K562 (cell line): Measurements from ENCODE around the gene ARSI. TPM values are rescaled to one million over a fixed set of nuclear protein-coding genes. Genes with fewer than 3 reads are reported as not detected.

Source experiments
- ATAC-seq: fragments of 200-7000 bp; cut with Tn5 transposase; 3 replicates; pipeline ENCODE4 v1.9.1; 2020; ENCODE audit warnings: moderate library complexity
- BruUV-seq: library from RNA; stranded (reverse); fragments of 400-500 nt; replicated peaks from 2 replicates; lab custom pipeline; 2021; lab: Mats Ljungman, UMichigan
- CTCF ChIA-PET: fragments of 300-600 bp; formaldehyde crosslinking; extraction: SDS; loops from one replicate; lab custom pipeline; 2021; ENCODE audit warnings: low intra/inter-chr PET ratio; lab: Yijun Ruan, JAX
- POLR2A ChIA-PET: fragments of 300-600, 350-650 bp; sonication (Branson Sonifier 250); formaldehyde crosslinking; extraction: SDS; loops from one replicate; lab custom pipeline; 2021; ENCODE audit warnings: antibody characterized with exemption, inconsistent platforms; lab: Yijun Ruan, JAX
- DNase-seq, 4 experiments: peaks; one replicate each; pipeline versions ENCODE4 v3.0.0 to v3.0.0-alpha.2; 2011 to 2018; ENCODE audit warnings: low spot score in 3 of 4, mixed read lengths in 3 of 4; ENCODE audit errors: extremely low read depth in 1 of 4
- FAIRE-seq: peaks from 2 replicates; lab custom pipeline; 2011; peaks lifted over from hg19 to GRCh38; lab: Jason Lieb, UNC
- H2AFZ ChIP-seq: 2 replicates; pipeline ENCODE4 v1.6.0; 2011; ENCODE audit warnings: low read depth, low read length, control low read depth, inconsistent platforms
- H3K27ac ChIP-seq: fragments of 200-600 bp; 3 replicates; pipeline ENCODE4 v1.8.0; 2011; ENCODE audit warnings: low read depth, mild to moderate bottlenecking, control low read depth, inconsistent platforms, low read length, moderate library complexity, mixed read lengths; ENCODE audit errors: extremely low read depth
- H3K27me3 ChIP-seq, 2 experiments: fragments of 300-600 bp in 1 of 2; 2 replicates in 1 of 2; 3 replicates in 1 of 2; pipeline versions ENCODE4 v1.6.0 to v1.8.0; 2011; ENCODE audit warnings: inconsistent platforms in 2 of 2, low read length in 2 of 2, mild to moderate bottlenecking in 1 of 2, mixed read lengths in 1 of 2, moderate library complexity in 1 of 2; ENCODE audit not compliant: control insufficient read depth in 2 of 2, insufficient read depth in 2 of 2
- H3K36me3 ChIP-seq: fragments of 300-600 bp; 3 replicates; pipeline ENCODE4 v1.8.0; 2011; ENCODE audit warnings: mild to moderate bottlenecking, low read length, inconsistent platforms; ENCODE audit not compliant: control insufficient read depth, insufficient read depth
- H3K4me1 ChIP-seq, 2 experiments: fragments of 200-600 bp in 1 of 2; replicated peaks in 1 of 2; 2 replicates in 1 of 2; 3 replicates in 1 of 2; pipeline versions ENCODE4 v1.5.1 to v1.8.0; 2011; ENCODE audit warnings: inconsistent platforms in 2 of 2, low read length in 2 of 2, mild to moderate bottlenecking in 1 of 2, mixed read lengths in 1 of 2, moderate library complexity in 1 of 2; ENCODE audit not compliant: control insufficient read depth in 2 of 2, insufficient read depth in 2 of 2
- H3K4me2 ChIP-seq: 2 replicates; pipeline ENCODE4 v1.6.1; 2011; ENCODE audit warnings: low read length, control low read depth, inconsistent platforms, mixed read lengths; ENCODE audit not compliant: insufficient read depth
- H3K4me3 ChIP-seq: fragments of 200-600 bp; sonication (generic), shearing (Covaris generic); 2 replicates; pipeline ENCODE4 v1.5.1; 2016; ENCODE audit warnings: control low read depth, inconsistent platforms
- H3K79me2 ChIP-seq: fragments of 200-600 bp; 3 replicates; pipeline ENCODE4 v1.8.0; 2011; ENCODE audit warnings: low read length, inconsistent platforms; ENCODE audit not compliant: control insufficient read depth, insufficient read depth
- H3K9ac ChIP-seq, 2 experiments: 2 replicates each; pipeline versions ENCODE4 v1.6.0 to v1.6.1; 2011; ENCODE audit warnings: low read depth in 2 of 2, low read length in 2 of 2, control low read depth in 1 of 2, inconsistent platforms in 1 of 2, mild to moderate bottlenecking in 1 of 2, mixed read lengths in 1 of 2; ENCODE audit not compliant: insufficient read depth in 1 of 2
- H3K9me1 ChIP-seq: one replicate; pipeline ENCODE4 v1.6.0; 2011; ENCODE audit warnings: inconsistent platforms, mild to moderate bottlenecking, low read length, moderate library complexity; ENCODE audit not compliant: control insufficient read depth, insufficient read depth
- H3K9me3 ChIP-seq: replicated peaks from 2 replicates; pipeline ENCODE4 v1.5.1; 2011; ENCODE audit warnings: low read depth, low read length, inconsistent platforms; ENCODE audit not compliant: control insufficient read depth, insufficient read depth
- H4K20me1 ChIP-seq: replicated peaks from 2 replicates; pipeline ENCODE4 v1.6.1; 2011; ENCODE audit warnings: low read length, inconsistent platforms, mixed read lengths; ENCODE audit not compliant: control insufficient read depth, insufficient read depth
- ELF2 ChIP-seq: fragments of 250-450 bp; sonication (Bioruptor Pico); IDR thresholded peaks from 2 replicates; pipeline ENCODE4 v1.5.0; 2021; ENCODE audit warnings: mild to moderate bottlenecking
- ELK3 ChIP-seq: fragments of 450-650 bp; formaldehyde crosslinking; IDR thresholded peaks from 2 replicates; pipeline ENCODE4 v1.4.0; 2020; ENCODE audit warnings: mild to moderate bottlenecking
- PPARD ChIP-seq: fragments of 250-450 bp; sonication (Bioruptor Pico); IDR thresholded peaks from 2 replicates; pipeline ENCODE4 v1.8.0; 2022; ENCODE audit warnings: inconsistent platforms, mild to moderate bottlenecking, moderate library complexity
- TAF1 ChIP-seq: IDR thresholded peaks from 2 replicates; pipeline ENCODE4 v1.6.1; 2011; ENCODE audit warnings: mild to moderate bottlenecking, low read length, moderate library complexity; ENCODE audit not compliant: insufficient read depth, control insufficient read depth, severe bottlenecking; ENCODE audit errors: extremely low read depth
- ZKSCAN1 ChIP-seq: fragments of 150-350 bp; IDR thresholded peaks from 2 replicates; pipeline ENCODE4 v1.6.1; 2016; ENCODE audit warnings: low read depth, low read length
- ZNF780A ChIP-seq: fragments of 250-450 bp; sonication (Bioruptor Pico); IDR thresholded peaks from 2 replicates; pipeline ENCODE4 v1.5.0; 2021; ENCODE audit warnings: mild to moderate bottlenecking
- WGBS: fragments of 100-300 bp; shearing (Covaris generic); methylation state at CpG from one replicate; pipeline ENCODE4 v1.1.6; 2016; ENCODE audit warnings: low coverage, mixed read lengths; ENCODE audit not compliant: insufficient coverage; ENCODE audit errors: missing lambda C conversion rate; 5-methylcytosine and 5-hydroxymethylcytosine counted together
- in situ Hi-C: fragments of 300-500 bp; cut with MboI; formaldehyde crosslinking; loops from 4 replicates; pipeline ENCODE4 v1.15.0; 2018; ENCODE audit warnings: inconsistent platforms, mixed read lengths
- intact Hi-C: fragments of 100-400 bp; cut with micrococcal nuclease; formaldehyde crosslinking; loops from 2 replicates; pipeline ENCODE4 v1.14.2; 2022
- polyA plus RNA-seq, 8 experiments: library from polyadenylated mRNA; depleted of rRNA in 4 of 8; stranded (reverse) in 5 of 8; unstranded in 3 of 8; fragments of >200 nt; fragmentation: Nextera tagmentation in 2 of 8; fragmentation: Illumina TruSeq in 1 of 8; extraction: Ambion mirVana in 2 of 8; extraction: Trizol in 1 of 8; gene quantifications; 2 replicates each; pipeline versions ENCODE4 v1.2.1 to v1.2.3, GENCODE V29; 2011 to 2014; ENCODE audit warnings: inconsistent platforms in 1 of 8, missing spikeins in 1 of 8
- total RNA-seq, 7 experiments: library from RNA; depleted of rRNA in 6 of 7; stranded (reverse); fragments of >200 nt in 6 of 7; fragmentation: Illumina TruSeq in 2 of 7; extraction: Trizol in 2 of 7; gene quantifications; 2 replicates each; pipeline versions ENCODE4 v1.2.1 to v1.2.3, GENCODE V29; 2011 to 2021; ENCODE audit warnings: low replicate concordance in 1 of 7
- TF ChIP-seq, protein P1 (sequence below): fragments of 450-650 bp; IDR thresholded peaks from 2 replicates; pipeline ENCODE4 v1.6.1; 2016; ENCODE audit warnings: borderline replicate concordance

ARSI gene
- total and polyA plus RNA-seq, 9 of the 15 experiments (the other 6 are each of a cell fraction or from before 2014, with no cell fraction given): 0.04 to 0.07 TPM; not detected in 7

DNA sequence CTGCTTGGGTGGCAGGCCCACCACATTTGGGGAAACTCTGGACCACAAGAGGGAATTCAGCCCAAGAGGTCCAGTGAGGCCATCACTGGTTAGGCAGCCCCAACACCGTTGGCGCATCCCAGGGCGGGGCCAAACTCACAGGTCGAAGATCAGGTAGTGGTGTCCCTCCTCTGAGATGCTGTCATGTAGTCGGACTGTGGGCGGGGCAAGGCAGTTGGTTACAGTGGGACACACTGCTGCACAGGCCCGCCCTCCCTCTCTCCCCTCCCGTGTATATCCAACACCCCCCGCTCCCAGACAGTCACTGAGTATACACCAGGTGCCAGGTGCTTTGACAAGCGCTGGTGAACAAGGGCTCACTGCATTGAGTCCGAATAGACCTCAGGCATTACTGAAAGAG is 45.3 kb downstream of the ARSI start:
- H3K9ac ChIP-seq: no peak overlapping the region
- ATAC-seq (no peak; the same call in 2 of the 3 replicates), DNase-seq (no peak), FAIRE-seq (no peak)
- no peaks in the 10 kb centered on the region for H3K9me1 ChIP-seq
- no peaks in the 10 kb centered on the region for H3K4me1 ChIP-seq
- no peaks in the 10 kb centered on the region for H3K36me3 ChIP-seq
- H3K9me3 ChIP-seq: no peaks in the 10 kb centered on the region
- ChIA-PET CTCF (no interaction called here), POLR2A (interaction anchor here (0.9 kb wide), 1 partner anchor 11 kb away, joined by 5 read pairs; no protein-coding TSS in a partner anchor)
- intact Hi-C loops (no loop called here), in situ Hi-C loops (no loop called here)
- TF ChIP-seq, protein P1, sequence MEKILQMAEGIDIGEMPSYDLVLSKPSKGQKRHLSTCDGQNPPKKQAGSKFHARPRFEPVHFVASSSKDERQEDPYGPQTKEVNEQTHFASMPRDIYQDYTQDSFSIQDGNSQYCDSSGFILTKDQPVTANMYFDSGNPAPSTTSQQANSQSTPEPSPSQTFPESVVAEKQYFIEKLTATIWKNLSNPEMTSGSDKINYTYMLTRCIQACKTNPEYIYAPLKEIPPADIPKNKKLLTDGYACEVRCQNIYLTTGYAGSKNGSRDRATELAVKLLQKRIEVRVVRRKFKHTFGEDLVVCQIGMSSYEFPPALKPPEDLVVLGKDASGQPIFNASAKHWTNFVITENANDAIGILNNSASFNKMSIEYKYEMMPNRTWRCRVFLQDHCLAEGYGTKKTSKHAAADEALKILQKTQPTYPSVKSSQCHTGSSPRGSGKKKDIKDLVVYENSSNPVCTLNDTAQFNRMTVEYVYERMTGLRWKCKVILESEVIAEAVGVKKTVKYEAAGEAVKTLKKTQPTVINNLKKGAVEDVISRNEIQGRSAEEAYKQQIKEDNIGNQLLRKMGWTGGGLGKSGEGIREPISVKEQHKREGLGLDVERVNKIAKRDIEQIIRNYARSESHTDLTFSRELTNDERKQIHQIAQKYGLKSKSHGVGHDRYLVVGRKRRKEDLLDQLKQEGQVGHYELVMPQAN: no peak
- TF ChIP-seq ZKSCAN1: no peak
- TF ChIP-seq ZNF780A: no peak
- no peak for TF ChIP-seq PPARD
- TF ChIP-seq TAF1: no peak
- TF ChIP-seq ELF2 (CRISPR knock-in tag): no peak
- no peak for TF ChIP-seq ELK3
- no peak overlapping the region for H2AFZ ChIP-seq
- no peak overlapping the region for H3K4me2 ChIP-seq
- no peak overlapping the region for H3K4me3 ChIP-seq
- 0% methylated on average over 6 of the region's 11 CpGs for WGBS
- no peak overlapping the region for H3K27ac ChIP-seq
- H4K20me1 ChIP-seq: peaks cover 8% of the 10 kb centered on the region; the same call in 1 of the 2 replicates
- no peaks in the 10 kb centered on the region for H3K79me2 ChIP-seq
- H3K27me3 ChIP-seq: peaks cover 17 to 41% of the 10 kb centered on the region in 2 experiments
- no TSS peak for BruUV-seq
